ENCODE results near the gene PIGV.
A peak's percentile ranks its signal among the peaks of the same experiment; 100 is the strongest.

GRCh38 chr1:26788836-26789611, 1.3 kb downstream of the PIGV start:
- TF ChIP-seq CTCF (IDR thresholded peaks at IDR 0.05; ENCODE audit: low read depth, low read length, poor library complexity, severe bottlenecking) (peak; percentile 93), EZH2phosphoT487 (IDR thresholded peaks at IDR 0.05; ENCODE audit: borderline replicate concordance, low read length) (no peak)
